ENCODE measurements around the gene TXN2.
A peak's percentile ranks its signal among the peaks of the same experiment; 100 is the strongest.
"Not testable (repeated sequence)": the region's sequence is repeated elsewhere in the genome, so short reads cannot be mapped to it uniquely, and the experiment has no call there.

TXN2 gene

GRCh38 chr22:36432592-36433317, 48.7 kb downstream of the TXN2 start:
- no peak for DNase-seq

- no peak for DNase-seq
Observed at GRCh38 chr22:36431977-36432376, 49.5 kb downstream of the TXN2 start.

- DNase-seq, result no peak
Observed at GRCh38 chr22:36430863-36431262, 50.6 kb downstream of the TXN2 start.

DNA sequence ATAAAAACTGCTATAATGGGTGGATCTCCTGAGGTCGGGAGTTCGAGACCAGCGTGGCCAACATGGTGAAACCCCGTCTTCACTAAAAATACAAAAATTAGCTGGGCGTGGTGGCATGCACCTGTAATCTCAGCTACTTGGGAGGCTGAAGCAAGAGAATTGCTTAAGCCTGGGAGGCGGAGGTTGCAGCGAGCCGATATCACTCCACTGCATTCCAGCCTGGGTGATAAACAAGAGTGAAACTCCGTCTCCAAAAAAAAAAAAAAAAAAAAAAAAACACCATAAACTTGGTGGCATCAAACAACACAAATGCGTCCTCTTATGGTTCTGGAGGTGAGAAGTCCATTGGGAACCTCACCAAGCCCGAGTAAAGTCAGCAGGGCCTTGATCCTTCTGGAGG, 53.5 kb downstream of the TXN2 start:
- DNase-seq, result not testable (repeated sequence)

DNA sequence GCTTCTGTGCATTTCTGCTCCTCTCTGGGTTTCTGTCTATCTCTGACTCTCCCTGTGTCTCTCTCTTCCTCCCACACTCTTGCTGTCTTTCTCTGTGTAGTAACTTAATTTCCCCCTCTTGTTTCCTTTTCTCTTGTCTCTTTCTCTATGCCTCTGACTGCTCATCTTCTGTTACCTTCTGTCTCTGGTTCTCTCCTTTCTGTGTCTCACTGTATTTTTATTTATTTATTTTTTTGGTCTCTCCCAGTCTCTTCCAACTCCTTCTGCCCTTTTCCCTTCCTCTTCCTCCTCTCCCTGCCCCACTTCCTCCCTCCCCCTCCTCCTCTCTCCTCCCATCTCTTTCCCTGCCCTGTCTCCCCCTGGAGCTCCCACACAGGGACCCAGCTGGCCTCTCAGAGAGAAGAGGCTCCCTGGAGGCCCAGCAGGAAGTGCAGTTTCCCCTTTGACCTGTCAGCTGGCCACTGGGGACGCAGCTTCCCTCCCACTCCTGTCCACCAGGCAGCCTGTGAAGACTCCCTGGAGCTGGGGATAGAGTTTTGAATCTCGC, 55.4 kb downstream of the TXN2 start:
- DNase-seq, result no peak

DNA sequence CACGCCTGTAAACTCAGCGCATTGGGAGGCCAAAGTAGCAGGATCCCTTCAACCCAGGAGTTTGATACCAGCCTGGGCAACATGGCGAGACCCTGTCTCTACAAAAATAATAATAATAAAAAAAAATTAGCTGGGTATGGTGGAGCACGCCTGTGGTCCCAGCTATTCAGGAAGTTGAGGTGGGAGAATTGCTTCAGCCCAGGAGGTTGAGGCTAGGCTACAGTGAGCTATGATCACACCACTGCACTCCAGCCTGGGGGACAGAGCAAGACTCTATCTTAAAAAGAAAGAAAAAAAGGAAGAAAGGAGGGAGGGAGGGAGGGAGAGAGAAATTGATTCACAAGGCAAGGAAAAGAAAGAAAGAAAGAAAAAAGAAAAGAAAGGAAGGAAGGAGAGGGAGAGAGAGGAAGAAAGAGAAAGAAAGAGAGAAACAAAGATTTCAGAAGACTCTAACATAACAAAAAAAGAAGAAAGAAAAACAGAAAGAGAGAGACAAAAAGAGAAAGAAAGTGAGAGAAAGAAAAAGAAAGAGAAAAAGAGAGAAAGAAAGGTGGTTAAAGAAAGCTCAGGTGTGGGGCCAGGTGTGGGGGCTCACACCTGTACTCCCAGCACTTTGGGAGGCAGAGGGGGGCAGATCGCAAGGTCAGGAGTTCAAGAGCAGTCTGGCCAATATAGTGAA, 56.4 kb downstream of the TXN2 start:
- no peak for DNase-seq

- not testable (repeated sequence) for DNase-seq
Observed at GRCh38 chr22:36424466-36424865, 57.0 kb downstream of the TXN2 start.

DNA sequence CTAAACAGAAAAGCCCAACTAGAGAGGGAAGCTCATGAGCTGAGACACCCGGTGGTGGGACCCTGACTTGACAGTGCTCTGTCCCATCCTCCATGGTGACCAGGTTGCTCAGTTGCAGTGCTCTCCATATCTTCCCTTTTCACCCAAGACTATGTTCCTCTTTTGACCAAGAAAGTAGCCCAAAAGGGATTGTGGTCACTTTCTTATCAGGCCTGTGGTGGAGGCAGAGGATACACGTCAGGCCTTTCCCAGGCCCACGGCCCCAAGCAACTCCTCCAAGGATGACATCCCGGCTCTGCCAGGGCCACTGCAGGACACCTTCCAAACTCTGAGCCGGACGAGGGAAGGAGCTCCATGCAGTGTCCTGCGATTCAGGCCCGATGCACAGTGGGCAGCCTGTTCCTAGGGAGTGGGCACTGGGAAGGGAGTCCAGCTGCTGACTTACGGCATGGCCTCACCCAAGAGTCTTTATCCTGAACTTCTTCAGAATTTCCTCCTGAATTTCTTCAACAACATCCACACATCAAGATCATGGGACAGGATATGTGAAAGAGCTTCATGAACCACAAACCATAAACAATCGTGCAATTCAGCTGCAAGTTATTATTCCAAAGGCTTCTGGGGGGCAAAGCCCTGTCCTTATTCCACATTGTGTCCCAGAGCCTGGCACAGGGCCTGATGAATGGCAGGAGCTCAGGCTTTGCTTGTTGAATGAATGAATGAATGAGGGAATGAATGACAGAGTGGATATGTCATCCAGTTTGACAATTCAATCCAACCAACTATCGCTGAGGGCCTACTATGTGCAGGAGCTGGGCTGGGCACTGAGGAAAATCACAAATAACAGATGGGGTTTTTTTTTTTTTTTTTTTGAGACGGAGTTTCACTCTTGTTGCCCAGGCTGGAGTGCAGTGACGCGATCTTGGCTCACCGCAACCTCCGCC, 57.7 kb downstream of the TXN2 start:
- DNase-seq, result no peak

GRCh38 chr22:36422287-36423014, 59.0 kb downstream of the TXN2 start:
- DNase-seq, result no peak

GRCh38 chr22:36419912-36420882, 61.2 kb downstream of the TXN2 start:
- DNase-seq, result no peak

DNA sequence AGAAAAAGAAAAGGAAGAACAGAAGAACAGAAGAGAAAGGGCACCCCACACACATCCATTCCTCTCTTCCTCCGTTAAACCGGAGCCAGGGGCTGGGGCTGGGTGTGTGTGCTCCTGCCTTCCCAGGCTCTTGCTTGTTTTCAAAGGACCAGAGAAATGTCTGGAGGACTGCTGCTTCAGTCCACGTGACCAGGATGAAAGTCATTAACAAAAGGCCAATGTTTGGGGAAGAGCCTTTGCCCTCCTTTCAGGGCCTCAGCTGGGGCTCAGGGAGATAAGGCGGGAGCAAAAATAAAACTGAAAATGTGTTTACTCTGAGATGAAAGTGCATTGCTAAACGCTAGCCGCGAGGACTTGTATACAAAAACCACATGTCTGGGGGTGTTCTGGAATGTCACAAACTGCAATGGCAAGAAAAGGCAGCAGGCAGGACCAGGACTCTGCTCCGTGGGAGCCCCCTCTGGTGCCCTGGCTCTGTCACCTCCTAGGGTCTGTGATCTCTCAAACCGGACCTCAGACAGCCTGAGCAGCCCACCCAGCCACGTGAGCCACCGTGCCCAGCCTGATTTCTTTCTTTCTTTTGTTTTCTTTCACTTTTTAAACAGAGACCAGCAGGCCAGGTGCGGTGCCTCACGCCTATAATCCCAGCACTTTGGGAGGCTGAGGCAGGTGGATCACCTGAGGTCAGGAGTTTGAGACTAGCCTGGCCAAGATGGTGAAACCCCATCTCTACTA, 62.1 kb downstream of the TXN2 start:
- peak in 15 of 56 donors; percentile 1 to 55 (median 12) for DNase-seq

- no peak for DNase-seq
Observed at GRCh38 chr22:36417281-36417686, 64.2 kb downstream of the TXN2 start.

Measured in amygdala (tissue), 56 donors.